ENCODE measurements around the gene B3GLCT. TPM values are rescaled to one million over a fixed set of nuclear protein-coding genes. Genes with fewer than 3 reads are reported as not detected.

The B3GLCT gene
- polyA plus RNA-seq, 1 of the 3 experiments (the other 2 are of a cell fraction) = 2.4 TPM

DNA sequence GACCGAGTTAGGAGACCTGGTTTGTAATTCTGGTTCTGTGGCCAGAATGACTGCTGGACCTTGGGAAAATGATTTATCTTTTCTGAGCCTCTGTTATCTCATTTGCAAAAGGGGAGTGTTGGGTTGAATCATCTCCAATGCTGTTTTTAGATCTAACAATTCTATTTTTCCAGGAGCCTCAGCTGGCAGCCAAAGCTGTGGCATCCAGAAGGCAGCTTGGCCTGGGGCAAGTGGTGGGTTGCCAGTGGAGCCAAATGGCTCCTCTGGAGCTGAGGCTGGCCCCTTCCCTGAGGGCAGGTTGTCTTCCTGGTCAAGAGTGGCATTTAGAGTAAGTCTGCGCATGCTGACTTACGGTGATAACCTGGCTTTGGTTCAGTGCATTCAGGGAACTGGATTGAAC is 21.3 kb downstream of the B3GLCT start:
- WGBS (ENCODE audit: low lambda C conversion rate) = 97% methylated on average over 3 of the region's 3 CpGs
- H3K79me2 ChIP-seq (ENCODE audit: insufficient read depth) = no peaks in the 10 kb centered on the region
- ChIA-PET POLR2A (no interaction called here), CTCF (interaction anchor here (0.9 to 5.0 kb wide), 8 partner anchors 10 to 204 kb away, joined by 3 to 20 read pairs (median 4); no protein-coding TSS in a partner anchor)
- no peaks in the 10 kb centered on the region for H3K9me3 ChIP-seq
- H3K36me3 ChIP-seq (replicated peaks in 1 of 2; ENCODE audit: control insufficient read depth in 1 of 2, insufficient read depth in 2 of 2, low read length in 1 of 2) = no peaks in the 10 kb centered on the region
- H3K9ac ChIP-seq = no peak overlapping the region
- H4K20me1 ChIP-seq (ENCODE audit: insufficient read depth) = no peaks in the 10 kb centered on the region
- H3K9me2 ChIP-seq = no peaks in the 10 kb centered on the region
- H3K4me1 ChIP-seq (ENCODE audit: control insufficient read depth in 1 of 2, insufficient read depth in 2 of 2, low read depth in 1 of 2, low read length in 1 of 2) = peaks cover 0 to 3% of the 10 kb centered on the region in 2 experiments; a peak in 1 of 4 replicates
- DNase-seq = no peak
- H3F3A ChIP-seq (replicated peaks; ENCODE audit: insufficient read depth) = no peaks in the 10 kb centered on the region
- H3K27ac ChIP-seq (ENCODE audit: low read depth in 2 of 2, low read length in 1 of 2) = no peak overlapping the region
- no peaks in the 10 kb centered on the region for H3K27me3 ChIP-seq (ENCODE audit: insufficient read depth)
- TF ChIP-seq YY1 (IDR thresholded peaks at IDR 0.05; ENCODE audit: low read depth) = no peak
- no peak for TF ChIP-seq TEAD4 (IDR thresholded peaks at IDR 0.05; ENCODE audit: borderline replicate concordance, insufficient read depth)
- H3K4me2 ChIP-seq = no peak overlapping the region
- no peak overlapping the region for H3K4me3 ChIP-seq (ENCODE audit: low read depth in 2 of 2, low read length in 1 of 2)
- no peak overlapping the region for H2AFZ ChIP-seq (ENCODE audit: low read depth)

DNA sequence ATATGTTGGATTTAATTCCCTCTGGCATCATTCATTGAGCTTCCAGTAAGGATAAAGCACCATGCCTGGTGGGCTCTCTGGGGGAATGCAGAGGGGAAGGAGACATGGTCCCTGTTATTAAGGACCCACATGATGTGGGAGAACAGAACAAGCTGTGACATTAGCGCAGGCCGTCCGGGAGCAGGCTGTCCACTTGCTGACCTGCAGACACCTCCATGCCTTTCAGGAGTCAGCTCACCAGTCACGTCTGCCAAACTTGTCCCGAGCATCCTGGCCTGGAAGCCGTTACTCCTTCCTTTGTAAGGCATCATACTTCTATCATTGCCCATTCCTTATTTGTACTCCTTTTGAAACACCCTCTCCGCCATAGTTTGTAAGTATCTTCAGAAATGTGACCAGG is 23.4 kb downstream of the B3GLCT start:
- Histone ChIP-seq H3K79me2 (ENCODE audit: insufficient read depth) (no peaks in the 10 kb centered on the region), H4K20me1 (ENCODE audit: insufficient read depth) (no peaks in the 10 kb centered on the region), H3K27ac (ENCODE audit: low read depth in 2 of 2, low read length in 1 of 2) (no peak overlapping the region), H3K9me3 (no peaks in the 10 kb centered on the region), H3F3A (replicated peaks; ENCODE audit: insufficient read depth) (peaks cover 3% of the 10 kb centered on the region), H3K9me2 (no peaks in the 10 kb centered on the region), H2AFZ (ENCODE audit: low read depth) (no peak overlapping the region), H3K36me3 (replicated peaks in 1 of 2; ENCODE audit: control insufficient read depth in 1 of 2, insufficient read depth in 2 of 2, low read length in 1 of 2) (no peaks in the 10 kb centered on the region), H3K4me1 (ENCODE audit: control insufficient read depth in 1 of 2, insufficient read depth in 2 of 2, low read depth in 1 of 2, low read length in 1 of 2) (peaks cover 0 to 3% of the 10 kb centered on the region in 2 experiments; a peak in 3 of 4 replicates), H3K4me3 (ENCODE audit: low read depth in 2 of 2, low read length in 1 of 2) (no peak overlapping the region), H3K27me3 (ENCODE audit: insufficient read depth) (no peaks in the 10 kb centered on the region), H3K9ac (no peak overlapping the region), H3K4me2 (no peak overlapping the region)
- DNase-seq = no peak
- 87% methylated on average over 4 of the region's 7 CpGs for WGBS (ENCODE audit: low lambda C conversion rate)
- POLR2A ChIA-PET = no interaction called here
- TF ChIP-seq, protein P1, sequence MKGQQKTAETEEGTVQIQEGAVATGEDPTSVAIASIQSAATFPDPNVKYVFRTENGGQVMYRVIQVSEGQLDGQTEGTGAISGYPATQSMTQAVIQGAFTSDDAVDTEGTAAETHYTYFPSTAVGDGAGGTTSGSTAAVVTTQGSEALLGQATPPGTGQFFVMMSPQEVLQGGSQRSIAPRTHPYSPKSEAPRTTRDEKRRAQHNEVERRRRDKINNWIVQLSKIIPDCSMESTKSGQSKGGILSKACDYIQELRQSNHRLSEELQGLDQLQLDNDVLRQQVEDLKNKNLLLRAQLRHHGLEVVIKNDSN (IDR thresholded peaks at IDR 0.05; ENCODE audit: borderline replicate concordance, low read depth) = no peak
- TF ChIP-seq FOXJ3 (CRISPR knock-in tag; IDR thresholded peaks at IDR 0.05) = no peak
- TF ChIP-seq, protein P2, sequence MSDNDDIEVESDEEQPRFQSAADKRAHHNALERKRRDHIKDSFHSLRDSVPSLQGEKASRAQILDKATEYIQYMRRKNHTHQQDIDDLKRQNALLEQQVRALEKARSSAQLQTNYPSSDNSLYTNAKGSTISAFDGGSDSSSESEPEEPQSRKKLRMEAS (IDR thresholded peaks at IDR 0.05; ENCODE audit: low read depth) = no peak
- no peak for TF ChIP-seq RFX5 (IDR thresholded peaks at IDR 0.05; ENCODE audit: low read length)
- no peak for TF ChIP-seq MEF2A (IDR thresholded peaks at IDR 0.05; ENCODE audit: borderline replicate concordance, low read depth)
- no peak for TF ChIP-seq EP300 (IDR thresholded peaks at IDR 0.05; ENCODE audit: borderline replicate concordance in 1 of 2, low read depth in 1 of 2, low read length in 1 of 2)
- no peak for TF ChIP-seq EZH2phosphoT487 (IDR thresholded peaks at IDR 0.05; ENCODE audit: borderline replicate concordance, low read depth)
- TF ChIP-seq, protein P3, sequence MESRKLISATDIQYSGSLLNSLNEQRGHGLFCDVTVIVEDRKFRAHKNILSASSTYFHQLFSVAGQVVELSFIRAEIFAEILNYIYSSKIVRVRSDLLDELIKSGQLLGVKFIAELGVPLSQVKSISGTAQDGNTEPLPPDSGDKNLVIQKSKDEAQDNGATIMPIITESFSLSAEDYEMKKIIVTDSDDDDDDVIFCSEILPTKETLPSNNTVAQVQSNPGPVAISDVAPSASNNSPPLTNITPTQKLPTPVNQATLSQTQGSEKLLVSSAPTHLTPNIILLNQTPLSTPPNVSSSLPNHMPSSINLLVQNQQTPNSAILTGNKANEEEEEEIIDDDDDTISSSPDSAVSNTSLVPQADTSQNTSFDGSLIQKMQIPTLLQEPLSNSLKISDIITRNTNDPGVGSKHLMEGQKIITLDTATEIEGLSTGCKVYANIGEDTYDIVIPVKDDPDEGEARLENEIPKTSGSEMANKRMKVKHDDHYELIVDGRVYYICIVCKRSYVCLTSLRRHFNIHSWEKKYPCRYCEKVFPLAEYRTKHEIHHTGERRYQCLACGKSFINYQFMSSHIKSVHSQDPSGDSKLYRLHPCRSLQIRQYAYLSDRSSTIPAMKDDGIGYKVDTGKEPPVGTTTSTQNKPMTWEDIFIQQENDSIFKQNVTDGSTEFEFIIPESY (IDR thresholded peaks at IDR 0.05; ENCODE audit: borderline replicate concordance, low read depth) = no peak
- TF ChIP-seq NRF1 (IDR thresholded peaks at IDR 0.05; ENCODE audit: low read depth, low read length) = no peak
- TF ChIP-seq CHD2 (IDR thresholded peaks at IDR 0.05; ENCODE audit: low read length, partially characterized antibody) = no peak
- no peak for TF ChIP-seq RCOR1 (IDR thresholded peaks at IDR 0.05; ENCODE audit: low read length)
- TF ChIP-seq, protein P4, sequence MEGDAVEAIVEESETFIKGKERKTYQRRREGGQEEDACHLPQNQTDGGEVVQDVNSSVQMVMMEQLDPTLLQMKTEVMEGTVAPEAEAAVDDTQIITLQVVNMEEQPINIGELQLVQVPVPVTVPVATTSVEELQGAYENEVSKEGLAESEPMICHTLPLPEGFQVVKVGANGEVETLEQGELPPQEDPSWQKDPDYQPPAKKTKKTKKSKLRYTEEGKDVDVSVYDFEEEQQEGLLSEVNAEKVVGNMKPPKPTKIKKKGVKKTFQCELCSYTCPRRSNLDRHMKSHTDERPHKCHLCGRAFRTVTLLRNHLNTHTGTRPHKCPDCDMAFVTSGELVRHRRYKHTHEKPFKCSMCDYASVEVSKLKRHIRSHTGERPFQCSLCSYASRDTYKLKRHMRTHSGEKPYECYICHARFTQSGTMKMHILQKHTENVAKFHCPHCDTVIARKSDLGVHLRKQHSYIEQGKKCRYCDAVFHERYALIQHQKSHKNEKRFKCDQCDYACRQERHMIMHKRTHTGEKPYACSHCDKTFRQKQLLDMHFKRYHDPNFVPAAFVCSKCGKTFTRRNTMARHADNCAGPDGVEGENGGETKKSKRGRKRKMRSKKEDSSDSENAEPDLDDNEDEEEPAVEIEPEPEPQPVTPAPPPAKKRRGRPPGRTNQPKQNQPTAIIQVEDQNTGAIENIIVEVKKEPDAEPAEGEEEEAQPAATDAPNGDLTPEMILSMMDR (IDR thresholded peaks at IDR 0.05) = no peak
- no peak for TF ChIP-seq JUND (IDR thresholded peaks at IDR 0.05)
- TF ChIP-seq SMC3 (IDR thresholded peaks at IDR 0.05; ENCODE audit: low read depth, low read length) = no peak
- TF ChIP-seq GATA2 (CRISPR knock-in tag; IDR thresholded peaks at IDR 0.05) = no peak
- no peak for TF ChIP-seq SIN3A (IDR thresholded peaks at IDR 0.05; ENCODE audit: borderline replicate concordance, low read depth, low read length)
- TF ChIP-seq YY1 (IDR thresholded peaks at IDR 0.05; ENCODE audit: low read depth) = no peak
- no peak for TF ChIP-seq ELF1 (IDR thresholded peaks at IDR 0.05)
- TF ChIP-seq, protein P5, sequence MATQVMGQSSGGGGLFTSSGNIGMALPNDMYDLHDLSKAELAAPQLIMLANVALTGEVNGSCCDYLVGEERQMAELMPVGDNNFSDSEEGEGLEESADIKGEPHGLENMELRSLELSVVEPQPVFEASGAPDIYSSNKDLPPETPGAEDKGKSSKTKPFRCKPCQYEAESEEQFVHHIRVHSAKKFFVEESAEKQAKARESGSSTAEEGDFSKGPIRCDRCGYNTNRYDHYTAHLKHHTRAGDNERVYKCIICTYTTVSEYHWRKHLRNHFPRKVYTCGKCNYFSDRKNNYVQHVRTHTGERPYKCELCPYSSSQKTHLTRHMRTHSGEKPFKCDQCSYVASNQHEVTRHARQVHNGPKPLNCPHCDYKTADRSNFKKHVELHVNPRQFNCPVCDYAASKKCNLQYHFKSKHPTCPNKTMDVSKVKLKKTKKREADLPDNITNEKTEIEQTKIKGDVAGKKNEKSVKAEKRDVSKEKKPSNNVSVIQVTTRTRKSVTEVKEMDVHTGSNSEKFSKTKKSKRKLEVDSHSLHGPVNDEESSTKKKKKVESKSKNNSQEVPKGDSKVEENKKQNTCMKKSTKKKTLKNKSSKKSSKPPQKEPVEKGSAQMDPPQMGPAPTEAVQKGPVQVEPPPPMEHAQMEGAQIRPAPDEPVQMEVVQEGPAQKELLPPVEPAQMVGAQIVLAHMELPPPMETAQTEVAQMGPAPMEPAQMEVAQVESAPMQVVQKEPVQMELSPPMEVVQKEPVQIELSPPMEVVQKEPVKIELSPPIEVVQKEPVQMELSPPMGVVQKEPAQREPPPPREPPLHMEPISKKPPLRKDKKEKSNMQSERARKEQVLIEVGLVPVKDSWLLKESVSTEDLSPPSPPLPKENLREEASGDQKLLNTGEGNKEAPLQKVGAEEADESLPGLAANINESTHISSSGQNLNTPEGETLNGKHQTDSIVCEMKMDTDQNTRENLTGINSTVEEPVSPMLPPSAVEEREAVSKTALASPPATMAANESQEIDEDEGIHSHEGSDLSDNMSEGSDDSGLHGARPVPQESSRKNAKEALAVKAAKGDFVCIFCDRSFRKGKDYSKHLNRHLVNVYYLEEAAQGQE (IDR thresholded peaks at IDR 0.05; ENCODE audit: low read depth, low read length) = no peak
- CTCF ChIA-PET = interaction anchor here (0.6 to 3.0 kb wide), 4 partner anchors 10 to 22 kb away, joined by 3 to 10 read pairs (median 4); no protein-coding TSS in a partner anchor
